Testis (tissue), 3 donors: ENCODE data around the gene TNRC6B. TPM values are rescaled to one million over a fixed set of nuclear protein-coding genes. Genes with fewer than 3 reads are reported as not detected.

Source experiments
- DNase-seq: peaks from one replicate; pipeline ENCODE4 v3.0.0-alpha.2; 2019
- H3K27ac ChIP-seq, 2 donors: fragments of 200-600 bp; sonication (generic); one replicate each; pipeline ENCODE4 v1.5.1; 2019
- H3K27me3 ChIP-seq: fragments of 200-600 bp; sonication (generic); one replicate; pipeline ENCODE4 v1.5.1; 2019
- H3K36me3 ChIP-seq: fragments of 200-600 bp; sonication (generic); one replicate; pipeline ENCODE4 v1.5.1; 2017; ENCODE audit warnings: low read depth; ENCODE audit errors: missing control alignments
- H3K4me1 ChIP-seq: fragments of 200-600 bp; sonication (generic); one replicate; pipeline ENCODE4 v1.5.1; 2019
- H3K4me3 ChIP-seq, 2 donors: fragments of 200-600 bp; sonication (generic); one replicate each; pipeline ENCODE4 v1.5.1; 2017 to 2019
- H3K9me3 ChIP-seq: fragments of 200-600 bp; sonication (generic); one replicate; pipeline ENCODE4 v1.5.1; 2017
- POLR2A ChIP-seq: fragments of 450-650 bp; IDR thresholded peaks from one replicate; pipeline ENCODE4 v1.6.1; 2017; ENCODE audit warnings: antibody characterized with exemption, mild to moderate bottlenecking, moderate library complexity
- WGBS, 2 donors: methylation state at CpG; one replicate each; pipeline ENCODE4 v1.1.5; 2018; 5-methylcytosine and 5-hydroxymethylcytosine counted together
- intact Hi-C: fragments of 100-400 bp; cut with DNase I; formaldehyde crosslinking; loops from one replicate; pipeline ENCODE4 v1.15.1; 2023; ENCODE audit warnings: low total_unique reads
- polyA plus RNA-seq: library from polyadenylated mRNA; stranded (reverse); fragments of 350-450 nt; fragmentation: Illumina TruSeq; extraction: RNeasy Lipid Tissue Mini Kit (QIAGEN cat#74804); gene quantifications from one replicate; pipeline ENCODE4 v1.2.3, GENCODE V29; 2014; ENCODE audit warnings: low read depth, low replicate concordance; ENCODE audit not compliant: insufficient read depth
- total RNA-seq, 2 donors: library from RNA; depleted of rRNA; stranded (reverse); fragments of >200 nt; gene quantifications; one replicate each; pipeline ENCODE4 v1.2.3, GENCODE V29; 2016
- TF ChIP-seq, protein P1 (sequence below), 3 experiments: fragments of 450-650 bp in 2 of 3; fragments of 200-600 bp in 1 of 3; sonication (generic) in 1 of 3; IDR thresholded peaks; one replicate each; pipeline ENCODE4 v1.5.1; 2016 to 2019; ENCODE audit warnings: antibody characterized with exemption in 3 of 3, mild to moderate bottlenecking in 2 of 3, moderate library complexity in 1 of 3

TNRC6B gene
- total and polyA plus RNA-seq, 3 donors from 2014 or later: 49.2 to 122 (median 79.7) TPM

DNA sequence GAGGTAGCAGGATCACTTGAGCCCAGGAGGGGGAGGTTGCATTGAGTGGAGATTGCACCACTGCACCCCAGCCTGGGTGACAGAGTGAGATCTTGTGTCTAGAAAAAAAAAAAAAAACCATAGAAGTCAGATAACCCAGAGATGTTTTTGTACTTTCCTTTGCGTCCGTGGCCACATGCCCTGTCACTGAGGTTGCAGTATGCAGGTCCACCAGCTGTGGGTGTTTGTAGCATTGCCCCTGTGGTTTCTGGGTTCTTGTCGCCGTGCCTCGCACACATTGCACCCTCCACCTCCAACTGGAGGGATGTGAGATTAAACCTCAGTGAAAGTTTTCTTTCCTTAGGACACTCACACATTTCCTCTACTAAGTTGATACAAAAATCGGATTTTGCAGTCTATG is 70.3 kb downstream of the TNRC6B start:
- no peak for DNase-seq
- intact Hi-C loops: no loop called here
- Histone ChIP-seq H3K27me3 (no peaks in the 10 kb centered on the region), H3K27ac (no peak overlapping the region), H3K9me3 (no peaks in the 10 kb centered on the region), H3K4me1 (no peaks in the 10 kb centered on the region), H3K36me3 (no peaks in the 10 kb centered on the region), H3K4me3 (no peak overlapping the region)
- no peak for TF ChIP-seq POLR2A
- TF ChIP-seq, protein P1, sequence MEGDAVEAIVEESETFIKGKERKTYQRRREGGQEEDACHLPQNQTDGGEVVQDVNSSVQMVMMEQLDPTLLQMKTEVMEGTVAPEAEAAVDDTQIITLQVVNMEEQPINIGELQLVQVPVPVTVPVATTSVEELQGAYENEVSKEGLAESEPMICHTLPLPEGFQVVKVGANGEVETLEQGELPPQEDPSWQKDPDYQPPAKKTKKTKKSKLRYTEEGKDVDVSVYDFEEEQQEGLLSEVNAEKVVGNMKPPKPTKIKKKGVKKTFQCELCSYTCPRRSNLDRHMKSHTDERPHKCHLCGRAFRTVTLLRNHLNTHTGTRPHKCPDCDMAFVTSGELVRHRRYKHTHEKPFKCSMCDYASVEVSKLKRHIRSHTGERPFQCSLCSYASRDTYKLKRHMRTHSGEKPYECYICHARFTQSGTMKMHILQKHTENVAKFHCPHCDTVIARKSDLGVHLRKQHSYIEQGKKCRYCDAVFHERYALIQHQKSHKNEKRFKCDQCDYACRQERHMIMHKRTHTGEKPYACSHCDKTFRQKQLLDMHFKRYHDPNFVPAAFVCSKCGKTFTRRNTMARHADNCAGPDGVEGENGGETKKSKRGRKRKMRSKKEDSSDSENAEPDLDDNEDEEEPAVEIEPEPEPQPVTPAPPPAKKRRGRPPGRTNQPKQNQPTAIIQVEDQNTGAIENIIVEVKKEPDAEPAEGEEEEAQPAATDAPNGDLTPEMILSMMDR (IDR thresholded peaks at IDR 0.05): no peak
- WGBS, 2 donors: 90 to 91% methylated on average over 6 of the region's 6 CpGs

DNA sequence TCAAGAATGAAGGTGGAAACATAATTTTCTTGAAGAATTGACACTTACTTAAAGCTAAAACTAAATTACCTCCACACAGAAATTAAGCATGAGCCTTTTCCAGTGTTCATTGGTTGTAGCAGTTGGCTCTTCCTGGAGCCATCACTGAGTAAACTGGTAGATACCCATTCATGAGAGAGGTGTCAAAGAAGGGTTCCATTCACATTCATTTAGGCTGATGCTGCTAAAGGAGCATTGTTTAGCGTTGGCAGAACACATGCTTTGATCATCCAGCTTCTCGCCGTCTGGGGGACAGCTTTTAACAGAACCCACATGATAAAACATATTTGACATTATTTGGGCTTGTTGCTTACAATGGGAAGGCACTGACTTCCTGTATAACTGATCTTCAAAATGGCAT is 71.6 kb downstream of the TNRC6B start:
- H3K27me3 ChIP-seq: no peaks in the 10 kb centered on the region
- no peak overlapping the region for H3K27ac ChIP-seq
- H3K9me3 ChIP-seq: no peaks in the 10 kb centered on the region
- H3K4me1 ChIP-seq: no peaks in the 10 kb centered on the region
- intact Hi-C loops: no loop called here
- no peak overlapping the region for H3K4me3 ChIP-seq
- WGBS, 2 donors: 73 to 88% methylated on average over 3 of the region's 3 CpGs
- no peak for DNase-seq
- no peaks in the 10 kb centered on the region for H3K36me3 ChIP-seq
- TF ChIP-seq POLR2A: no peak
- TF ChIP-seq, protein P1 (IDR thresholded peaks at IDR 0.05): no peak

DNA sequence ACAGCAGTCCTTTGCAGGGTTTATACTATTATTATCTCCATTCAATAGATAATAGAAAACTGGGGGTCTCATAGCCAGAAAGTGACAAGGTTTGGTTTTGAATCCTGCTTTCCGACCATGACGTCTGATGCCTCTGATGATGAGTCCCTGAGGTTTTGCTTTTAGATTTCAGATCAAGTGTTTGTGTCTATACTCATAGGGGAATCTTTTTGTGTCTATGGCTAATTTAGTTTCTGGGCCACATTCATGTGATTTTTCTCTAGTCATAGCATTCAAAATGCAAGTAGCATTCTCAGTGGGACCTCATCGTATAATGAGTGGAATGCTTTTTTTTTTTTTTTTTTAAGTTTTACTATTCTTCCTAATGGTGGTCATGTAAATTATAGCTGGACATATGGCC is 72.9 kb downstream of the TNRC6B start:
- Histone ChIP-seq H3K4me1 (no peaks in the 10 kb centered on the region), H3K4me3 (no peak overlapping the region), H3K36me3 (no peaks in the 10 kb centered on the region), H3K27me3 (no peaks in the 10 kb centered on the region), H3K27ac (no peak overlapping the region), H3K9me3 (no peaks in the 10 kb centered on the region)
- WGBS, 2 donors: 94 to 97% methylated on average over 3 of the region's 3 CpGs
- TF ChIP-seq, protein P1 (IDR thresholded peaks at IDR 0.05): no peak
- no peak for TF ChIP-seq POLR2A
- intact Hi-C loops: no loop called here
- no peak for DNase-seq

DNA sequence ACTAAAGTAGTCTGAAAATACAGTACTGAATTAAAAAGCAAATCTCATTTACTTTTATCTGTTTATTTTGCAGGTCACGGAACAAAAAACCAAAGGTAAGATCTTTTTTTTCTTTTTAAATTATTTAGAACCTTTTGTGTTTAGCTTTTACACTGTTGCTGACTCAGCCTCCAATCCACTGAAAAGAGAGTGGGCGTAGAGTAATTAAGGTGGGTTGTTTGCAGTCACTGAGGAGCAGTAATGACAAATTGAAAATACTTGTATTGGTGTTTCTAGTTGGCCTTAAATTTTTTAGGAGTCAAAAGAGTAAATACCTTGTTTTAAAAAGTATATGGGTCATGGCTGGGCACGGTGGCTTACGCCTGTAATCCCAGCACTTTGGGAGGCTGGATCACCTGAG is 73.4 kb downstream of the TNRC6B start:
- no peaks in the 10 kb centered on the region for H3K9me3 ChIP-seq
- H3K4me1 ChIP-seq: no peaks in the 10 kb centered on the region
- no peaks in the 10 kb centered on the region for H3K36me3 ChIP-seq
- no peaks in the 10 kb centered on the region for H3K27me3 ChIP-seq
- DNase-seq: no peak
- intact Hi-C loops: no loop called here
- WGBS, 2 donors: 94 to 97% methylated on average over 4 of the region's 4 CpGs
- no peak overlapping the region for H3K27ac ChIP-seq
- no peak for TF ChIP-seq POLR2A
- TF ChIP-seq, protein P1 (IDR thresholded peaks at IDR 0.05): no peak
- H3K4me3 ChIP-seq: no peak overlapping the region

DNA sequence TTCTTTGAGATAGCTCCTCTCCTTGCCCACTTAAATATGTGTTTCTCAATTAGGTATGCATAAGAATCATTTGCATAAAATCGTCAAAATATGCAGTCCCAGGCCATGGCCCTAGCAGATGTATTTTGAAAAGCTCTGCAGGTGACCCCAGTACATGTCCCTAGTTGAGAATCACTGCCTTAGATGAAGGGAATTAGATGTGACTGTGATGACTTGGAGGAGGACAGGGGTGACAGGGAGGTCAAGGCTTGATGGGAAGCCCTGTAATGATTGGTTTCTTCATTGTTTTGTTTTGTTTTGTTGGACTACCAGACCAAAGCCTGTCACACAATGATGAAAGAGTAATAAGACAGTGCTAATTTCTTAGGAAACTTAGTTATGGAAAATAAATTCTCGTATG is 74.4 kb downstream of the TNRC6B start:
- intact Hi-C loops: no loop called here
- Histone ChIP-seq H3K27me3 (no peaks in the 10 kb centered on the region), H3K9me3 (no peaks in the 10 kb centered on the region), H3K4me1 (no peaks in the 10 kb centered on the region), H3K27ac (no peak overlapping the region), H3K4me3 (no peak overlapping the region), H3K36me3 (no peaks in the 10 kb centered on the region)
- WGBS, 2 donors: 83 to 91% methylated on average over 2 of the region's 2 CpGs
- TF ChIP-seq, protein P1 (IDR thresholded peaks at IDR 0.05): no peak
- TF ChIP-seq POLR2A: no peak
- DNase-seq: no peak
